ENCODE measurements around the gene CLEC4E.

GRCh38 chr12:8589679-8590078 lies 49.0 kb upstream of the CLEC4E start:
- no peak for TF ChIP-seq MAX (IDR thresholded peaks at IDR 0.05)
- no peak for TF ChIP-seq EP300 (IDR thresholded peaks at IDR 0.05; ENCODE audit: borderline replicate concordance)
- TF ChIP-seq RAD21 (IDR thresholded peaks at IDR 0.05; ENCODE audit: low read depth), result no peak
- TF ChIP-seq TAF1 (IDR thresholded peaks at IDR 0.05; ENCODE audit: low read depth), result no peak
